HTR-8/SVneo (cell line): ENCODE measurements around the gene GEN1.

ENCODE experiments used
- DNase-seq: peaks from one replicate; pipeline ENCODE4 v3.0.0; 2011; ENCODE audit warnings: low spot score, mixed read lengths; ENCODE audit not compliant: insufficient read length
- FAIRE-seq: peaks from 2 replicates; lab custom pipeline; 2011; peaks lifted over from hg19 to GRCh38; lab: Jason Lieb, UNC

GEN1 gene

DNA sequence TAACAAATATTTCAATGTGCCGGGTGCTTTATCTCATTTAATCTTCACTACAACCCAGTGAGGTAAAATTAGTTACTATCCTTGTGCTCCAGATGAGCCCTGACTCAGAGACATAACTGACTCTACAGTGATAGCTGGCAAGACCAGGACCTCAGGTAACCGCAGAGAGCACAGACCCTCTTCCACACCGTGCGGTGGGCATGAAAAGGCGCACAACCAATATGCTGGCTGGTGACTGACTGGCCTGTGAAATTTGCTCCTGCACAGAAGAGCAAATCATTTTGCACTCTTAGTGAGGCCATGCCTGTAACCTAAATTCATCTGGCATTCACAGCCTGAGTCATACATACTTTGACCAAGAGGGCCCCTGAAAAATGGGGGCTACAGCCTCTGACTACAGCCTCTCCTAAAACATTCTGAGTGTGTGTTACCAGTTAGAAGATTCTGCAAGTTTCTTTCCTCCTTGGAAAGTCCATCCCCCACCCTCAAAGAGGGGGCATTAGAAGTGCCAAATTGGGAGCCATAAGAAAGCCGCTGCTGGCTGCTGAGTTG is 39.9 kb downstream of the GEN1 start:
- FAIRE-seq, result no peak

DNA sequence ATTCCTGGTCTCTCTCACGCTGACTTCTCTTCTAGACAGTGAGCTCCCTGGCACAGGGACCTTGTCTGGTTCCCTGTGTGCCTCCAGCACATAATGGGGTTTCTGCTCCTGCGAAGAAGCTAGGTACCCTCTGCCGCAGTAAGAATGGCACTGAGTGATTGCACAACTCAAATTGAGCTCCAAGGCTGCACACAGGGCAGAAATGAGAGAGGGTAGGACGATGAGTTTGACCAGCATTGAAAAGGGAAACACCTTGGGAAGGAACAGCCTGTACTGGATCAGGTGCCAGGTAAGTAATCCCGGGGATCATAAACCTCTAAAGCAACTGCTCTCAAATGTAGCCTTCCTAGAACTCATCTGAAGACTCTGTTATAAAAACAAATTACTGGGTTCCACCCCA is 41.4 kb downstream of the GEN1 start:
- DNase-seq (no peak), FAIRE-seq (no peak)

More for the DNA sequence above, 39.9 kb downstream of the GEN1 start:
- DNase-seq, result no peak

DNA sequence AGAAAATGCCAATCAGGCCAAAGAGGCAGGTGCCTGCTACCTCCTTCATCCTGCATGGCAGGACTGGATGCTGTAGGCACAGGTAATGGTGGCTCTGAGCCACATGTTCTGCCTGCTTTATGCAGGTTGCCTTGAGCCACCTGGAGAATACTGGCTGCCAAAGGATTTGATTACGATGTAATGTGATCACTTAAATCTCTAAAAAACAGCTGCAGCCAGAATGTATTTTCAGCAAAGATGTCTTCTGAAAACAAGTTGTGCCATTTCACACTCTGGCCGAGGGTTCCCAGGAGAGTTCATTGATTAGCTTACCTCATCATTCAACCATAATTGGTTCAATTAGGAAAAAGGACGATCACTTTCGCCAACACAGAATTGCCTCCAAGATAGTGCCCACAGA is 44.4 kb downstream of the GEN1 start:
- FAIRE-seq (no peak), DNase-seq (no peak)

DNA sequence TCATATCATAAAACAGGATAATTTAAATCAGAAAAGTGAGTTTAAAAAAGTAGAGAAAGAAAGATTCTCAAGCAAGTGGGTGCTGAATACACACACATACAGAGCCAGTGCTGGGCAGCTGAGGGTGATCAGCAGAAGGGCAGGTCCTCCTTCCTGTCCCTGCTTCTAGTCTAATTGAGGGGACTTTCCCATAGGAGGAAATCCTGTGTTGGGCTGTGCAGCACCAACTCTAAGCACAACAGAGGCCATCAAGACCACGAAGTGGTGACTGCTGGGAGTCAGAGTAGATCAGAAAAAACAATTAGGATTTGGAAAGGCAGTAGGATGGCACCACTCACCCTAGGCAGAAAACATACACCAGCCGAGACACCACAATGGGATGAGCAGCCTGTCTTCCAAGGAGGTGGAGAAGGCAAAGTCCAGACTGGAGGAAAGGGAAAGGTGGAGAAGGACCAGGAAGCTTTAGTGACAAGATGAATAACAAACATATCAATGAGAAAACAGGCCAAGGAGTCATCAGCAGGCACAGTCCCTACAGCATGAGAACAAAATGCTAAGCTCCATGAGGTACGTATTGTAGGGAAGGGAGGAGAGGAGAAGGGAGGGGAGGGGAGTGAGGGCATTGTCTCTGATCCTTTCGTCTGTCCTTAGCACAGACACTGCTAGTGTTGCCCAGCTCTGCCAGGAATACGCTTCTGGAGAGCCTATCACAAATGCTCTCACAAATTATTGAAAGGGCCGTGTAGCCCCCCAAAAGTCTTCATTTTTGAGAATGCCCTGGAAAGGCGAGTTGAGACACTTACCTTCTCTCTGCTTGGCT is 45.6 kb downstream of the GEN1 start:
- DNase-seq (no peak), FAIRE-seq (no peak)

DNA sequence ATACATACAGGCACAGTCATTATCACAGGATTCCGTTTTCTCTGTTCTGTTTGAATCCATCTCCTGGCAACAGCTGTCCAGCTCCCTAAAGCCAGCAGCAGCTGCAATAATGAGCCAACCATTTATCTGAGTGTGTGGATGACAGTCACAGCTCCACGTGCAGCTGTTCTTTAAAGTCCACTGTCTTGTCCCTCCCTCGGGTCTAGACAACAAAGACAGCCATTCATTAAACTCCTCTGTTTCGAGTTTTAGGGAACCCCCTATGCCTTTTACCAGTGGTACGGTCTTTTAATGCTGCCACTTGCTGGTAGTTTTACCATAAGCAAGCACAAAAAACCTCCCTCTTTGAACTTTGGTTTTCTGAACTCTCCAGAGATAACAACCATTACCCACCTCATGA is 46.3 kb downstream of the GEN1 start:
- DNase-seq (no peak), FAIRE-seq (no peak)

DNA sequence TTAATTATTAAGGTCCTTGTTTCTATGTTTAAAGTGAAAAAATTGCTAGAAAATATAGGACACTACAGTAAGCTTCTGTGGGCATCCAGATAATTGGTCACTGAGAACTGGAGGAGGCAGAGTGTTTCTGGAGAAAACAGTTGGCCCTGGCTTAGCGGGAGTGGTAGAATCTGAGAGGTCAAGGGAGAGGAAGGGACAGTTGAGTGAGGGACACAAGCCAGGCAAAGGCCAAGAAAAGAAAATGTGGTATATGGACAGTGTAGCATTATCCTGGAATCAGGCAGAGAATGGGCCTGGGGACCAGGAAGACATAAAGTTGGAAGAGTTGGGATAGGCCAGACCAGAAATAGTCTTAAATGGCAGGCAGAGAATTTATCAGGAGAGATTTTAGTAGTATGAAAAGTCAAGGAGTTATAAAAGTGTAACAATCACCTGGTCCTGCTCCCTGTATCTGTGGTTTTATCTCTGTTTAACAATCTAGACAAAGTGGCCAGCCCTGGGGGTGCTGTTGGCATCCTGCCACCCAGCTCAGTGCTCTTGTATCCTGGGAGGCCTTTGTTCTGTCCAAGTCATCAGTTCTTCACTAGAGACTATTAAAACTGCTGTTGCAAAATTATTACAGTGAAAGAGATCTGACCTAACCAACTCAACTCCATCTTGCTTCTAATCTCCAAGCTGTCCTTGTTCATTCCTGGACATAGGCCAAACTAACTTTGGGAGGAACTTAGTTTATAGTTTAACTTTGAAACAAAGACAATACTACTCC is 46.9 kb downstream of the GEN1 start:
- no peak for FAIRE-seq
- DNase-seq, result no peak

DNA sequence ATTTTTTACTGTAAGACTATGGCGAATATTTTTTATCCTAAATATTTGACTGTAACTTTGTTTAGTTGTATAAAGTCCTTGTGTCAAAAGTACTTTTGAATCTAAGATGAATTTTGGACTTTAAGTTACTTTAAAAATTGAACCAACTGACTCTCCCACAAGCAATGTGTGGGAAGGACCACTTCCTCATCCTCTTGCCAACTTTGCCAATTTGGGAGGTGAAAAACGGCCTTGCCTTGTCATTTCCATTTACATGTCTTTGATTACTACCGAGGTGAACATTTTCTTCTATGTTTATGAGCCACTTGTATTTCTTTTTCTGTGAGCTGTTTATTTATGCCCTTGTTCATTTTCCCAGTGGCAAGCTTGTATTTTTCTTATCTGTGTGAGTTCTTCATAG is 49.6 kb downstream of the GEN1 start:
- FAIRE-seq (no peak), DNase-seq (no peak)

DNA sequence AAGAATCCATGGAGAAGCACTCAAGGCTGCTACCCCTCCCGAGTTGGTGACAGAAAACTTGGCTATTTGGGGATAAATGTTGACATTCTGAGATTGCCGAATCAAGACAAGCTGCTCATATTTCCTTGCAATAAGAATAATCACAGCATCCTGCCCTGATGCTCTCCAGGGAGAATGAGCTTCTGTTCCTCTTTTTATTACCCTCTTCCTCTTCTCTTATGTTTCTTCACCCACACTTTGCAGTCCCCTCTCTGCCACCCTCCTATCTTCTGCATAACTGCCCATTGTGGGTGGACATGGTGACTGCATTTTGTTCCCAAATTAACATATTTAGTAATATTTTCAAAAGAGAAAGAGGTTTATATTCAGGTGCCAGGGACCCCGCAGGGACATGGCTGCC is 50.4 kb downstream of the GEN1 start:
- FAIRE-seq, result no peak
- no peak for DNase-seq

DNA sequence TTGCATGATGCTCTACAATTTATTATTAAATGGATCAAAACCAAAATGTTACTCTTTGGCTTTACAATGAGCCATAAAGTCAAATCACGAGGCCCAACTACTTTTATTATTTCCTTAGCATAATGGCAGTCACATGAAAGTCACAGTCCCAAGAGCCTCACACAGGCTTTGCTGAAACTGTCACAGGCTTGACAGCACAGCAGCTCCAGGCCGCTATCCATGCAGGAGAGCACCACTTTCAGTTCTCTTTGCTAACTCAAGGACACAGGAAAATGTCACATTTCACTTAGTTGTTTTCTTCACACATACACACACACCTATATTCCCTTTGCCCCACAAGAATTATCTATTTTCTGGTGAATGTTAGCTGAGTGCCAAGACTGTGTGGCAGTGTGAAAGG is 51.2 kb downstream of the GEN1 start:
- FAIRE-seq, result no peak
- DNase-seq, result no peak

DNA sequence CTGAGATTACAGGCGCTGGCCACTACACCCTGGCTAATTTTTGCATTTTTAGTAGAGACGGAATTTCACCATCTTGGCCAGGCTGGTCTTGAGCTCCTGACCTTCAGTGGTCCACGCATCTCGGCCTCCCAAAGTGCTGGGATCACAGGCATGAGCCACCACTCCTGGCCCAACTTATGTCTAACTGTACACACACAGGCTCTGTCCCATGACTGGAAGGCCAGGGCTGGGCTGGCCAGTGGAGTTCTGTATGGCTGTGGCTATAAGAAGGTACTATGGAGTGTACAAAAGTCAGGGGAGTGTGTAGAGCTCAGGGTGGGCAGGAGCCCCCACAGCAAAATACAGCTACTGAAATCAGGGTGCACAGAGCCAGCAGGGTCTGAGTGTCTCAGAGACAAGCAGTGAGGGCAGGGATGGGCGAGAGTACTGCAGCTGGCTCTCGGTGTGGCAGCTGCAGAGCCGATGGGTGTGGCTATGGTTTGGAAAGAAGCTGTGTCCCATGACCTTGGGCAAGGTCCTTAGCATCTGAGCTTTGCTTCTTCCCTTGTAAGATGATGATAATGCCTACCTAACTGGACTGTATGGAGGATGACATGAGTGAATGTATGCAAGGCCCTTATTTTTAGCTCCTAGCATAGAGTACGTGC is 51.9 kb downstream of the GEN1 start:
- DNase-seq, result no peak
- no peak for FAIRE-seq

DNA sequence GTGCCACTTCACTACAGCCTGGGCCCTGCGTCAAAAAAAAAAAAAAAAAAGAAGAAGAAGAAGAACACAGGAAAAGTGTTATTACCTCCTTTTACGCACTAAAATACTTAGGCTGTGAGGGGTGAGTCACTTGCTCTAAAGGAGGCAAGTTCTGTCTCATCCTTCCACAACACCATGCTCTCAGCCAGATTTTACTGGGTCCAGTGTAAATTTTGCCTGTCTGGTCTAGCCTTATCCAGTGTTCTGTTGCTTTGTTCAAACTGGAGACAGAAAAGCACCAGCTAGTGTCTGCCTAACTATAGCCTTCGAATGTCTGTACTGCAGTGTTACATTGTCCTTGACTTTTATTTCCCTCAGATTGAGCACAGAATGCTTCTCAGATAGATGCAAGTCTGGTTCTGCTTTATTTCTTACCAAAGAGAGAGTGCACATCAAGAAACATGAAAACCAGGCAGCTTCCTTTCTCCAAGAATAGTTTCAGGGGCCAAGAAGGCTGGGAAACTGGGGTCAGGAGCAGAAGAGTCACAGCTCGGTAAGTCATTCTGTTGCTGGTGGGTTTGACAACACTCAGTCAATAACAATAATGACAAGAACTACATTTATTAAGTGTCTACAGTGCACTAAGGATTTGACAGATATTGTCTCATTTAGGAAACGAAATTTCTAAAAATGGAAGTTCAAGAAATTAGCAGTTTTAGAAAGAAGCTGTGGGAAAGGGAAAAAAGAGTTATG is 59.2 kb downstream of the GEN1 start:
- DNase-seq (no peak), FAIRE-seq (no peak)

DNA sequence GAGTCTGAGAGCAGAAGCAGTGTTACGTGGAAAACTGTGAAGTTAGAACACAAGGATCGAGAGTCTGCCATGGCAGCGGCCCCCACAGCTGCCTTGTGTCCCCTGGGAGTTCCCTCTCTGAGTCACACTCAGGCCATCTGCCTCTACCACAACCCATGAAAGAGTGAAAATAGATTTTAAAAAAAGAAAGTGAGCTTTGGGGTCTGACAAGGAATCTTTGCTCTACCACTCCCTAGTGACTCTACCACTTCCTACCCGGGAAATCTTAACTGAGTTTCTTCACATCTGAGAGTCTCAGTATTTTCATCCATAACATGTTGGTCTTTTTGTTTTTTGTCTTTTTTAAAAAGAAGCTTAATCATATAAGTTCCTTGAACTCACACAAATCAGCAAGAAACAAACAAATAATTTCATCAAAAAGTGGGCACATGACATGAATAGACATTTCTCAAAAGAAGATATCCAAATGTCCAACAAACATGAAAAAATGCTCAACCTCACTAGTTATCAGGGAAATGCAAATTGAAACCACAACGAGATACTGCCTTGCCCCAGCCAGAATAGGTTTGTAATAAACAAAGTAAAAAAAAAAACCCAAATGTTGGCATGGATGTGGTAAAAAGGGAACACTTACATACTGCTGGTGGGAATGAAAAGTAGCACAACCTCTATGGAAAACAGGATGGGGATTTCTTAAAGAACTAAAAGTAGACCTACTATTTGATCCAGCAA is 60.0 kb downstream of the GEN1 start:
- no peak for FAIRE-seq
- no peak for DNase-seq

DNA sequence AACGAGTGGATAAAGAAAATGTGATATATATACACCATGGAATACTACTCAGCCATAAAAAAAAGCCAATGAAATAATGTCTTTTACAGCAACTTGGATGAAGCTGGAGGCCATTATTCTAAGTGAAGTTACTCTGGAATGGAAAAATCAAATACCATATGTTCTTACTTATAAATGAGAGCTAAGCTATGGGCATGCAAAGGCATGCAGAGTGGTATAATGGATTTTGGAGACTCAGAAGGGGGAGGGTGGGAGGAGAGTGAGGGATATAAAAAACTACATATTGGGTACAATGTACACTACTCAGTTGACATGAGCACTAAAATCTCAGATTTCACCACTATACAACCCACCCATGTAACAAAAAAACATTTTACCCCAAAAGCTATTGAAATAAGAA is 60.7 kb downstream of the GEN1 start:
- DNase-seq (no peak), FAIRE-seq (no peak)

DNA sequence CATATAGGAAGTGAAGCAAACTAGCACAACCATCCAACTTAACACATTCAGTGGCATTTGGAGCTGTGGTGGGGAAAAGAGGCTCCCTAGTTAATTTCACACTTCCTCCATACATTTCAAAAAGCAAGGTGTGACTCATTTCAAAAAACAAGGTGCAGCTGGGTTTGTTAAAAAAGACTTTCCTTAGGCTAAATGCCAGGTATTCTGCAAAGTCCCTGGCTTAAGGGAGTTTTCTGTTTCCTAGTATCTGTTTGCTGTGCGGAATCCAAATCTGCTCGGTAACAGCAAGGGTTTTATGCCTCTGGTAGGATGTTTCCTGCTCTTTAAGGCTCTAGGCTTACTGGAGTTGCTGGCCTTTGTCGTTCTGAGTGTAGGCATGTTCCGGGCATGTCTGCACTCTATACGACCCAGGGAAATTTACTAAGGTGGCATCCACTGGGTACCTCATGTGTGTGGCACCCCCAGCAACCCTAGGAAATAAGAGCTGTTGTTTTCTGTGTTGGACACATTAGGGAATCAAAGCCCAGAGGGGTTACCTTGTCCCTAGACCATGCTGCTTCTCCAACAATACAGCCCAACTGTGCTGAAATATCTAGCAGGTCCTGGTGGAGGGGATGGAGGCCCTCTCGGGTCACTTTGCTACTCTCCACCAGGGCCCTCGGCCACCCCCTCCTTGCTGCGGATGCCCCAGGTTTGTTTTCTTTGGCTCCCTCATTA is 61.7 kb downstream of the GEN1 start:
- no peak for FAIRE-seq
- no peak for DNase-seq

DNA sequence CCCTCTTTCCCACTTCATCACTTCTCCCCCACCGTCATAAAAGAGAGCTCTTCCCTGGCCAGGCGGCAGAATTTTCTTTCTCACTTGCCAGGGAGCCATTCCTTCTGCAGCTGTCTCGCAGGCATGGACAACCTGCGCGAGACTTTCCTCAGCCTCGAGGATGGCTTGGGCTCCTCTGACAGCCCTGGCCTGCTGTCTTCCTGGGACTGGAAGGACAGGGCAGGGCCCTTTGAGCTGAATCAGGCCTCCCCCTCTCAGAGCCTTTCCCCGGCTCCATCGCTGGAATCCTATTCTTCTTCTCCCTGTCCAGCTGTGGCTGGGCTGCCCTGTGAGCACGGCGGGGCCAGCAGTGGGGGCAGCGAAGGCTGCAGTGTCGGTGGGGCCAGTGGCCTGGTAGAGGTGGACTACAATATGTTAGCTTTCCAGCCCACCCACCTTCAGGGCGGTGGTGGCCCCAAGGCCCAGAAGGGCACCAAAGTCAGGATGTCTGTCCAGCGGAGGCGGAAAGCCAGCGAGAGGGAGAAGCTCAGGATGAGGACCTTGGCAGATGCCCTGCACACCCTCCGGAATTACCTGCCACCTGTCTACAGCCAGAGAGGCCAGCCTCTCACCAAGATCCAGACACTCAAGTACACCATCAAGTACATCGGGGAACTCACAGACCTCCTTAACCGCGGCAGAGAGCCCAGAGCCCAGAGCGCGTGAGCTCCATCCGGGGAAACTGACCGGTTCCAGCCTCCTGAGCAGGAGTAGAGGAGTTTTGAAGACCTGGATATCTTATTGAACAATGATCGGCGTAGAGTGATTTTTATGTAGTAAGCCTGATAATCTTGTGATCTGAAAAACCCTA is 62.7 kb downstream of the GEN1 start, which contains the start of gene MSGN1:
TSS of gene MSGN1 (plus strand) at position 65 of the 850 bp plus-strand sequence. CDS start at position 124, 59 bp downstream.
- FAIRE-seq (no peak), DNase-seq (no peak)

DNA sequence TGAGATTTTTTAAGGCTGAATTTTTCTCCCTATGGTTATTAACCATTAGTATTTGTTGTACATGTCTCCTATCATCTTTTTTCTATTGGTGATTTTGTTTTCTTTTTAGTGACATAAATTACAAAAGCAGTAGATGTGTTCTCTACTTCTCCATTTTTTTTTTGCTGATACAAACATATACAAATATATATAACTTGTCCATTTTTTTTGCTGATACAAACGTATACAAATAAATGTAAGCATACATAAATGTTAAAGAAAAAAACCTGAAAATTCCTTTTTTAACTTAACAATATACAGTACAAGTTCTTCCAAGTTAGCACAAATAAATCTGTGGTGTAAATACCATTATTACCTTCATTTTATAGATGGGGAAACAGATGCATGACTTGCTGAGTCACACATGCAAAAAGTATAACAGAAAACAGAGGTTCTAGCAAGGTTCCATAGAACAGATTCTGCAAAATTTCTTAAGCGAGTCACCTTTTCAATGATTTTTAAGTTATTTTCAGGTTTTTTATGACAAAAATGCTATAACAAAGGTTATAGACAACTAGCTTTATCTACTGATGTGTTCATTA is 64.4 kb downstream of the GEN1 start:
- FAIRE-seq, result no peak
- DNase-seq, result no peak

DNA sequence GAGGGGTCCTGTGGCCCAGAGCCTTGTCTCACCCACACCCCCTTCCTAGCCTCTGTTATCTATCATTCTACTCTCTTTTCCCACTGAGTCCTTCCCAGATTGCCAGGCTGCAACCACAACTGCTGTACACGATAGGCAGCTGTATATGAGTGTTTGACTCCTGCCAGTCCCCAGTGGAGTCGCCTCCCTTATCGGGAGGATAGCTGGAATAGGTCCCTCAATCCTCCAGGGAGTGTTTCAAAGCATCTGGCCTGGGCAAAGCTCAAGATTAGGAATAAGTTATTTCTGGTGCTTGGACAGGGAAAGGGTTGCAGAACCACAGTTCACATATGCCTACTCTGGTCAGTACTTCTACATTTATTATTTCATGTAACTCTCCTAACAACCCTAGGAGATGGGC is 67.1 kb downstream of the GEN1 start:
- DNase-seq, result no peak
- no peak for FAIRE-seq
